Fibroblast of lung (primary cell): ENCODE measurements around the gene POR.

Experiments used
- EZH2 ChIP-seq: IDR thresholded peaks from 2 replicates; pipeline ENCODE4 v1.5.1; 2012; ENCODE audit warnings: low read length, control low read depth, mild to moderate bottlenecking; ENCODE audit errors: missing control alignments
- TF ChIP-seq, protein P1 (sequence below), 2 donors: IDR thresholded peaks in 1 of 2; conservative IDR thresholded peaks in 1 of 2; 1 replicate in 1 of 2; 2 replicates in 1 of 2; pipeline ENCODE4 v1.5.1; 2011 to 2012; ENCODE audit warnings: low read length in 2 of 2, control low read depth in 1 of 2, inconsistent platforms in 1 of 2, low read depth in 1 of 2, mild to moderate bottlenecking in 1 of 2

DNA sequence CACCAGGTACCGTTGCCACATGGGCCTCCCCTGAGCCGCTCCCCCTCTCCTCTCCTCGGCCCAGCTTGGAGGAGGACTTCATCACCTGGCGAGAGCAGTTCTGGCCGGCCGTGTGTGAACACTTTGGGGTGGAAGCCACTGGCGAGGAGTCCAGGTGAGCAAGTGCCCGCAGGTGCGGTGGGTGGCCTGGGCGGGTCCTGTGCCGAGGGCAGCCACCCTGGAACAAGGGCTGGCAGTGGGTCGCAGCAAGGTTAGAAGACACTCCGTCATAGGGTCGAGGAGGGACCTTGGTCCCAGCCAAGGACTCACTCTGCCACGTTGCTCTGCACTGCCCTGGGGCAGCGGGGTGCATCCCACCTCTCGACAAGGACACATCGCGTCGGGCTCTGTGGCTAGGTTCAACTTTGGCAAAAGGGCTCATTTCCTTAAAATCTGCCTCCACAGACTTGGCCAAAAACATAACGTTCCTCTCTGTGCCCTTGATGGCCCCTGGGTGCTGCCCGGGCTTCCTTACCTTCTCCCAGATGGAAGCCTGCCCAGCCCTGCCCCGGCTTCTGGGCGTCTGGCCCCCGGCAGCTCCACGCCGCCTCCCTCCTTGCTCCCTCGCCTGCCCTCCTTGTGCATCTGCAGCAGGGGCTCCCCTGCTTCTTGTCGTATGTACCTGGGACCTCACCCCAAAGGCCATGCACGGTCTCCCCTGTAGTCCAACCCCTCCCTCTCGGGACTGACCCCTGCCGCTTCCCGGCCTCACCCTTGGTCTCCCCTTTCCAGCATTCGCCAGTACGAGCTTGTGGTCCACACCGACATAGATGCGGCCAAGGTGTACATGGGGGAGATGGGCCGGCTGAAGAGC, 66.7 kb downstream of the POR start:
- TF ChIP-seq EZH2: no peak
- TF ChIP-seq, protein P1, sequence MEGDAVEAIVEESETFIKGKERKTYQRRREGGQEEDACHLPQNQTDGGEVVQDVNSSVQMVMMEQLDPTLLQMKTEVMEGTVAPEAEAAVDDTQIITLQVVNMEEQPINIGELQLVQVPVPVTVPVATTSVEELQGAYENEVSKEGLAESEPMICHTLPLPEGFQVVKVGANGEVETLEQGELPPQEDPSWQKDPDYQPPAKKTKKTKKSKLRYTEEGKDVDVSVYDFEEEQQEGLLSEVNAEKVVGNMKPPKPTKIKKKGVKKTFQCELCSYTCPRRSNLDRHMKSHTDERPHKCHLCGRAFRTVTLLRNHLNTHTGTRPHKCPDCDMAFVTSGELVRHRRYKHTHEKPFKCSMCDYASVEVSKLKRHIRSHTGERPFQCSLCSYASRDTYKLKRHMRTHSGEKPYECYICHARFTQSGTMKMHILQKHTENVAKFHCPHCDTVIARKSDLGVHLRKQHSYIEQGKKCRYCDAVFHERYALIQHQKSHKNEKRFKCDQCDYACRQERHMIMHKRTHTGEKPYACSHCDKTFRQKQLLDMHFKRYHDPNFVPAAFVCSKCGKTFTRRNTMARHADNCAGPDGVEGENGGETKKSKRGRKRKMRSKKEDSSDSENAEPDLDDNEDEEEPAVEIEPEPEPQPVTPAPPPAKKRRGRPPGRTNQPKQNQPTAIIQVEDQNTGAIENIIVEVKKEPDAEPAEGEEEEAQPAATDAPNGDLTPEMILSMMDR (conservative IDR thresholded peaks at IDR 0.05 in 1 of 2, IDR thresholded peaks at IDR 0.05 in 1 of 2; ENCODE audit: low read depth in 1 of 2, low read length in 2 of 2): no peak
